ENCODE results near the gene DGKH. TPM values are rescaled to one million over a fixed set of nuclear protein-coding genes. Genes with fewer than 3 reads are reported as not detected.

DGKH gene
- total and polyA plus RNA-seq, 9 of the 15 experiments (the other 6 are each of a cell fraction or from before 2014, with no cell fraction given) = 0.38 to 4.4 (median 3.1) TPM

GRCh38 chr13:42270160-42270856 is 221.9 kb downstream of the DGKH start (continued):
- no peak for TF ChIP-seq ETV5 (CRISPR knock-in tag; IDR thresholded peaks at IDR 0.05; ENCODE audit: low read depth)
- TF ChIP-seq CGGBP1 (CRISPR knock-in tag; IDR thresholded peaks at IDR 0.05) = no peak
- TF ChIP-seq PRPF4 (IDR thresholded peaks at IDR 0.05; ENCODE audit: insufficient read depth, low read depth, low read length, poor library complexity, severe bottlenecking) = no peak
- no peak for TF ChIP-seq AFF4 (CRISPR knock-in tag; IDR thresholded peaks at IDR 0.05)
- TF ChIP-seq PTTG1 (tag; IDR thresholded peaks at IDR 0.05; ENCODE audit: low read depth) = no peak
- no peak for TF ChIP-seq TSC22D4 (tag; IDR thresholded peaks at IDR 0.05)
- no peak for TF ChIP-seq POLR2AphosphoS5 (IDR thresholded peaks at IDR 0.05; ENCODE audit: control insufficient read depth, insufficient read depth, low read depth, low read length)
- TF ChIP-seq GTF2E2 (tag; IDR thresholded peaks at IDR 0.05) = no peak
- no peak for TF ChIP-seq ZNF121 (CRISPR knock-in tag; conservative IDR thresholded peaks at IDR 0.05)
- no peak for TF ChIP-seq WHSC1 (IDR thresholded peaks at IDR 0.05; ENCODE audit: low read length)
- TF ChIP-seq ZNF398 (CRISPR knock-in tag; IDR thresholded peaks at IDR 0.05) = no peak
- no peak for TF ChIP-seq RERE (CRISPR knock-in tag; IDR thresholded peaks at IDR 0.05; ENCODE audit: borderline replicate concordance)
- TF ChIP-seq FOXK1 (CRISPR knock-in tag; IDR thresholded peaks at IDR 0.05; ENCODE audit: borderline replicate concordance) = no peak

Measured in K562 (cell line).